ENCODE results near the gene DPM1.

The DPM1 gene

DNA sequence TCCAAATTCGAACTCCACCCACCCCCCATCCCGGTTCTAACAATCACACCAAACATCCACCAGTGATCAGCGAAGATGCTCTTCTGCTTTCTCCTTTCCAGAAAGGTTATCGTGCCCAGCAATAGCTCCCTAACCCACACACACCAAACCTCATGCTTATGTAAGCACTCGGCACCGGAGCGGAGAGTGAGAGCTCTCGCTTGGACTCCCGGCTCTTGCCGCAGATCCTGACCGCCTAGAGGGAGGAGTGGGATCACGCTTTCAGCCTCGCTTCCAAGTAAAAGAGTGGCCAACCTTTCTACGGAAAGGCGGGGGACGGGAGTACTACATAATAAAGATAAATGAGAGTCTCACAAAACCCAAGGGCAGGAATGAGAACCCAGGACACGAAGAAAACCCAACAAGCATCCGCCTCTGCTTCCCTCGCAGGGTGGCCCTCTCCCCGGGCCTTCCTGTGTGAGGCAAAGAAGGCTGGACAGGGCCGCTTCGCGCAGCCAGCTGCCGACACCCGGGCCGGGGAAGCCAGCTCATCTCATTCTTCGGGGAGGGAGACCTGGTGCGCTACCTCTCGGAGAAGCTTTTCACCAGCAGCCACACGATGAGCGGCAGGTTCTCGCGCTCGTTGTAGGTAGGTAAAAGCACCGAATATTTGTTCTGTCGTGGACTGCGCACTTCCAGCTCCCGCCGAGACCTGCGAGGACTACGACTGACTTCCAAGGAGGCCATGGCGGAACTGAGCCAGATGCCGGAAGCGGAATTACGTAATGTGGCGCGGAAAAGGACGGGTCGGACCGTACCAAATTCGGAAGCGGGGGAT lies at the start of gene DPM1:
TSS of gene DPM1 (minus strand) at position 735 of the 817 bp plus-strand sequence. CDS start at position 726, 9 bp downstream.
- DNase-seq (ENCODE audit: low read depth), result peak; percentile 35

DNA sequence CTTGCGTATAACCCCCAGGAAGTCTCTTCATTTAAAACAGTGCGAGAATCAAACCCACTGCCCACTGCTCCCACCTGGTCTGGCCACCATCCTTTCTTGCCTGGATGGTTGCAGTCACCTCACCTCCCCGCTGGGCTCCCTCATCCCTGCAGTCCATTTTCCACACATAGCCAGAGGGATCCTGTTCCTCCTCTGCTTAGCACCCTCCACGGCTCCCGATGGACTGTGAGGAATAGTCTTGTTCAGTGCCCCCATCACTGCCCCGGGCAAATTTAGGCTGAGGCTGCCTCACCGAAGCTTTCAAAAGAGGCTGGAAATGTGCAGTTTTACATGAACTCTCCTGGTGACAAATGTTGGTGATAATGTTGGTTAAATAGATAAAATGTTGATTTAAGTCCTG lies 46.9 kb upstream of the DPM1 start:
- DNase-seq (ENCODE audit: low read depth), result no peak

DNA sequence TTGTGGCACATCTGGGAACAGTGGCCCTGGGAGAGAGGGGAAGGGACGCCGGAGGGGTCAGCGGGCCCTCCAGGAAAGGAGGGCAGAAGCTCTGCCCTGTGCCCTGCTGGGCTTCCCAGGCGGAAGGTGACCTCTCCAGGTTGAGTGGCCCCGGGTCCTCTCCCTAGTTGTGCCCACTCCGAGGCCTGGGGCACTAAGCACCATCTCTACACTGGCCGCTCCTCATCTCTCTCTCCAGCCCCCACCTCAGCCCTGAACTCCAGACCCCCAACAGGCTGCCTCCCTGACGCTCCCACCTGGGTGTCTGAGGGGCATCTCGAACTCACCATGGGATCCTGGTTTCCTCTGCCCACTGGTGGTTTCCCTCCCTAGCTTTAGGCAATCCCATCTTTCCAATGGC lies 46.4 kb upstream of the DPM1 start:
- no peak for DNase-seq (ENCODE audit: low read depth)

DNA sequence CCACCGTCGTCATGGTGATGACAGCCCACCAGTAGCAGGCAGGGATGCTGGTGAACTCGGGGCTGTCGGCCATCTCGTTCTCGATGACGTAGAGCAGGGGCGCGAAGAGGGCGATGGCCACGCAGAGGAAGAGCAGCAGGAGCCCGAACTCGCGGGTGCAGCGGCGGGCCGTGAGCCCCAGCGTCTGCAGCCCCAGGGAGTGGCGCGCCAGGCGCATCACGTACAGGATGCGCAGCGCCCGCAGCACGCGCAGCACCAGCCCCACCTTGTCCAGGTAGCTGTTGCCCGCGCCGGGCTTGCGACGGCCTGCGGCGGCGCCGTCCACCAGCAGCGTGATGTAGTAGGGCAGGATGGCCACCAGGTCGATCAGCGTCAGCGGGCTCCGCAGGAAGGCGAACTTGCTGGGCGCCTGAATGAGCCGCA lies 46.0 kb upstream of the DPM1 start:
- DNase-seq (ENCODE audit: low read depth), result no peak

DNA sequence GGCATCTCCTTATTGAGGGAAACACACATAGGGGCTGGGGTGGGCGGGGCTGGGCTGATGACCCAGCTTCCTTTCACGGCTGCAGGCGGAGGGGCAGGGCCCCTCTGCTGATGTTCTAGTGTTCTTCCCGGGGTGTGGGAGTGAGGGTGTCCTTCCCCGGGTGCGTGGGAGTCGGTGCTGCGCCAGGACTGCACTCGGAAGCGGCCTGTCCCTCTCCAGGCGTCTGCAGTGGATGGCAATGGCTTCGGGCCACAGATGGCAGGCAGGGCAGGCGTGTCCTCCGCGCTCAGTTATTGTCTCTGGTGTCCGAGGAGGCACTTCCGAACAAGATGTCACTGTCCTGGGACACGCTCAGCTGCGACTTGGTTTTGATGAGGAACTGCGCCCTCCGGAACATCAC lies 45.4 kb upstream of the DPM1 start:
- DNase-seq (ENCODE audit: low read depth), result no peak

DNA sequence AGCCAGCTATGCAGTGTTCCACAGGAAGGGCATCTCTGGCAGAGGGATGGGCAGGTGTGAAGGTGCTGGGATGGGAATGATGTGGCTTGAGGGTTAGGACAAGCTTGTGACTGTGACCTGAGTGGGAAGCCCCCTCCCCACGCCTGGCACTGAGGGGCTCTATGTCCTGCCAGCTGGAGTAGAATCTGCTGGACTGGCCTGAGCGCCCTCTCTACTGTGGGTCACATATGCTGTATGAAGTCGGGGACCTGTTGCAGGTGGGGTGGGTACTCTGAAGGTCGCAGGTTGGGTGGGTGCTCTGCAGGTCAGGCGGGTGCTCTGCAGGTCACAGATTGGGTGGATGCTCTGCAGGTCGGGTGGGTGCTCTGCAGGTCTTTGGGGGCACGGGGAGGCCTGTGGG lies 44.3 kb upstream of the DPM1 start:
- DNase-seq (ENCODE audit: low read depth), result no peak

DNA sequence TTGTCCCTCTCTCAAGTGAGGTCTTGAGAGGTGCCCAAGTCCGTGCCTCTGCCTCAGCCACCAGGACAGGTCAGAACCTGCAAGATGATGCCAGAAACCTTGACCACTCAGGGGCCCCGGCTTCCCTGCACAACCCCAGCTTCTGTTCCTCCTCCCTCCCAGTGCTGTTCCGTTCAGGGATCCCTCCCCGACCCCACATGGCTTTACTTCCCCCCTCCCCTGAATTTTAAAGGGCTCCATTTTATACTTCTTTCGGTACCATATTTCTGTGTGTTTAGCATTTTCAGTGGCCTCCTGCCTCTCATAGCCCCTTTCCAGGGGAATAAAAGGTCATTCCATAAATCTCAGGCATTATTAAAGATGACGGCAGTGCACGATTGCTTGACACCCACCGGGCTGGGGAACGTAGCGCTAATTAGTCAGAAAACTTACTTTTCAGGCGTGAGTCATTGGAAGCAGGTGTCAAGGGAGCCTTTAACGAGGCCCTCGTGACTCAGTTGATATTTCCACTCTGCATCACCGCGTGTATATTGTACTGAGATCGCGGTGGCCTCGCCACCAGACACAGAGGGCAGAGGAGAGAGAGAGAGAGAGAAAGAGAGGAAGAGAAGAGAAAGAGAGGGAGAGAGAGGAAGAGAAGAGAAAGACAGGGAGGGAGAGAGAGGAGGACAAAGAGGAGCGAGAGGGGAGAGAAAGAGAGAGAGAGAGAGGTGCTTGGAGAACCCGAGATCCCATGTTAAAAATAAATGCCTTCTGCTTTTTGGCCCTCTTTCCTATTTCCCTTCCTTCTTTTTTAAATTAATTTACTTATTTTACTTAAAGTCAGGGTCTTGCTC lies 43.3 kb upstream of the DPM1 start:
- no peak for DNase-seq (ENCODE audit: low read depth)

DNA sequence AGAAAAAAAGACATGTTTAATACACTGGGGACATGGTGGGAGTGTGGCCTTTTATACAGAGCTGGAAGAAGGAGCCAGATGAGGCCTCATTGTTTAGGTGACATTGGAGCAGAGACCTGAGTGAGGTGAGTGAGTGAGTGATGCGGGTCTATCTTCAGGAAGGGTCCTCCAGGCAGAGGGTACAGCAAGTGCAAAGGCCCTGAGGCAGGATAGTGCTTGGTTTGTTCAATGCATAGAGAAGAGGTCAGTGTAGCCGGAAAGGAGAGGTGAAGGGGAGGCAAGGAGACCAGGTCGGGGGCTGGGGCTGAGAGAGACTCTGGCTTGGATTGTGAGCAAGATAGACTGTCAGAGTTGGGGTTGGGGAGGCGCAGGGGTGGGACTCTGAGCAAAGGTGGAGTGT lies 41.0 kb upstream of the DPM1 start:
- no peak for DNase-seq (ENCODE audit: low read depth)

DNA sequence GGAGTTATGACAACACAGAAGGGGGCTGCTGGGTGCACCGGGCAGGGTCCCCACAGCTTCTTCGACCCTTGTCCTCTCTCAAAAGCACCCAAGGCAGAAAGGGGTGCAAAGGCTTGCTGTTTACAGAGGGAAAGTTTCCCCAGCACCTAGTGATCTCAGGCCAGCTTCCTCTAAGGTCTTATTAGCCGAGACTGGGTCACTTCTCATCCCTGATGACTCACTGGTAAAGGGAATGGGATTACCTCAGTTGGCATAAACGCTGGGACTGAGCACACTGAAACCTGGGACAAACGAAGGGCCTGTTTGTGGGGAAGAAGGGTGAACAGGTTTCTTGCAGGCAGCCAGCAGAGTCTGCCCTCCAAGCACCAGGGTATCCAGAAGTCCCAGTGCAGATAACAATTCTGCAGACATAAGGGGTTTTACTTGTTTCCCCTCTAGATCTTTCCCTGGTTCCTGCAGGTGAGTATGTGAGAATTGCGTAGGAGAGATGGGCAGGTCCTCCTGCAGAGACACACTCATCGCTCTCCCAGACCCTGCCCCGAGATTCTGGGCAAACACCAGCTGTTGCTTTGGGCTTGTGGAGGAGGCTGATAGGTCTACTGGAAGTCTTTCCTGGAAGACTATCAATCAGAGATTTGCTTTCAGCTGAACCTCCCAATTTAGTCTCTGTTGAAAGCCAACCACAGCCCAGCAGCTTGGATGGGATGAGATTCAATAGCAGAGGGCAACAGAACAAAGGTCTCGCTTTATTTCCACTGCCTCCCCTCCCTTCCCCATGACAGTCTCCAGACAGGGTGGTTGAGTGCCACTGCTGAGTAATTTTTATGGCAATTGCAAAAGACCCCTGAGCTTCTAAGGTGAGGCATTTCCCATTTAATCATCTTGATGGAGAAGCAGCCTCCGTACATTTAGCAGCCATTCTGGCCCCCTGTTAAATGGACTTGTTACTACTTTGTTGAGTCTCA lies 38.9 kb upstream of the DPM1 start:
- DNase-seq (ENCODE audit: low read depth), result peak; percentile 32

DNA sequence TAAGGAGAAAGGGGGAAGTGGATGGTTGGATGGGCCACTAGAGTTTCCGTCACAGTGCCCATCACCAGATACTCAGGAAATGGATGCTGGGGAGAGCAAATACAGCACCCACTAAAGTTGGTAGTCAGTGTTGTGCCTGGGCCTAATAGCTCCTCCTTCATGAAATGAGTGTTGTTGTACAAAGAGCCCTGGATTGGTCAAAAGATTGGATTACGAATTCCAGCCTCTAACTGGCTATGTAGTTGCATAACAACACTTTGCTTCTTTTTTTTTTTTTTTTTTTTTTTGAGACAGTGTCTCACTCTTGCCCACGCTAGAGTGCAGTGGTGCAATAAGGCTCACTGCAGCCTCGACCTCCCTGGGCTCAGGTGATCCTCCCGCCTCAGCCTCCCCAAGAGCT lies 37.2 kb upstream of the DPM1 start:
- DNase-seq (ENCODE audit: low read depth), result peak; percentile 58

DNA sequence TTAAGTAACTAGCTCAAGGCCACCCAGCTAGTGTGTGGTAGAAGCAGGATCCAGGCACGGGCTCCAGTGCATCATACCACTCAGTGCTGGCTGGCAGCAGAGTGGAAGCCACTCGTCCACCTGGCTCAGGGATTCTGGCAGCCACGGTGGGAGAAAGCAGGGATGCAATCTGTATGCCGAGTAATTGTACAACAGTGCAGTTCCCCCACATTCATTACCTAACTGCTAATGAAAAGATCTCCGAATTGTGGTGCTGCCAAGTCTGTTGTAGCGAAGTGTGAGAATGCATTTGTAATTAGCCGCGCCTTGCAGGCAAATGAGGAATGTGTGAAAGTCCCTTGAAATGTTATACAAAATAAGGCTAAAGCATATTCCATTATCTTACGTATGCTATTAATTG lies 35.5 kb upstream of the DPM1 start:
- no peak for DNase-seq (ENCODE audit: low read depth)

DNA sequence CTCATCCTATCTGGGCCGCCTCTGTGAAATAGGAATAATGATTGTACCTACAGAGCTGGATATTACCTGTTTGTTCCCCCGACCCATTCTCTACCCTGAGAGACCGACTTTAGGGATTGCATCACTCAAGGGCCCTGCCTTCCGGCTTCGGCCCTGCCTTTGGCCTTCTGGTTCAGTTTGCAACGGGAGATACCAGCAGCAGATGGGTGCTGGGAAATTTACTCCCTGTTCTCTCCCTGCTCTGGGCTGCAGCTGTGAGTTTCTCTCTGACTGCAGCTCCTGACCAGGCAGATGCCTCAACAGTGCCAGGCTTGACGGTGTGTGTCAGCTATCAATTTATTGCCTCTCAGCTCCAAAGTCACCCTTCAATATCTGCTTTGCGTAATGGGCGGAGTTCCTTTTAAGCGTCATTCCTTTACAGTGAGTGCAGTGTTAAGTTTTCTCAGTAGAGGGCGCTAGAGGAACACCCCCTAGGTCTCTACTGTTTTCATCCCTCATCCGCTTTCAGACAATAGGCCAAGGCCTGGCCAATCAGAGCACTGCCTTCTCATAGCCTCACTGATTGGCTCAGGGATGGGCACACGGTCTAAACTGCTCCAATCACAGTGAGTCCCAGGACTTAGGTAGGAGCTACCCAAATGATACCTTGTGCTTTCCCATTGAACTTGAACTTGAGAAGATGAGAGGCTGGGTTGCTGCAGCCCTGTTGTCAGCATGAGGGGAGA lies 34.6 kb upstream of the DPM1 start:
- DNase-seq (ENCODE audit: low read depth), result peak; percentile 88

DNA sequence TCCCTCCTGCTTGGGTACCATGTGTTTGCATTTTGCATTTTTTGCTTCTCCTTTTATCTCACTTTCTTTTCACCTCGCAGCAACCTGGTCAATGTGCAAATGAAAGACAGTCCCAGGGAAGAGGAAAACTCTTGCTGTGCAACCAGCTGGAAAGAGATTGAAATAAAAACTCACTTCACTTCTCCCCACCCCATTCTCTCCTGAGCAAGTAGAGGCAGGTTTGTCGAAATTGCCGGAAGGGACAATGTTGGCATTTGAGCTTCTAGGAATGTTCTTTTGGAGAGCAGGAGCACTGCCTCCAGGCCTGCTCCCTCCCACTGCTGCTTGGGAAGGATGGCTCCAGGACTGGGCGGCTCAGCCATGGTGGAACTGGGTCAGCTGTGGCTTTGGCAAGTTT lies 34.0 kb upstream of the DPM1 start:
- DNase-seq (ENCODE audit: low read depth), result no peak

DNA sequence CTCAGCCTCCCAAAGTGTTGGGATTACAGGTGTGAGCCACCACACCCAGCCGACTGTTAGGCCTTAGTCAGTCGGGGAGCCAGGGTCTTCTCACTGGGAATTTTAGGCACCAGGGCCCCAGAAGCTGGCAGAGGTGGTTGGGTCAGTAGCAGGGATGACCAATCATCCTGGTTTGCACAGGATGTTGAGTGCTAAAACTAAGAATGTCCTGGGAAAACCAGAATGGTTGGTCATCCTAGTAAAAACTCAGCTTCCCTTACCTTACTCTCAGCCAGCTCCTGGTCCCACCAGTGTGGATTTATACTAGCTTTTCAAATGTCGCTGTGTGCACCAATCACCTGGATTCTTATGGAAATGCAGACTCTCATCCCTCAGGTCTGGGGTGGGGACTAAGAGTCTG lies 32.7 kb upstream of the DPM1 start:
- no peak for DNase-seq (ENCODE audit: low read depth)

DNA sequence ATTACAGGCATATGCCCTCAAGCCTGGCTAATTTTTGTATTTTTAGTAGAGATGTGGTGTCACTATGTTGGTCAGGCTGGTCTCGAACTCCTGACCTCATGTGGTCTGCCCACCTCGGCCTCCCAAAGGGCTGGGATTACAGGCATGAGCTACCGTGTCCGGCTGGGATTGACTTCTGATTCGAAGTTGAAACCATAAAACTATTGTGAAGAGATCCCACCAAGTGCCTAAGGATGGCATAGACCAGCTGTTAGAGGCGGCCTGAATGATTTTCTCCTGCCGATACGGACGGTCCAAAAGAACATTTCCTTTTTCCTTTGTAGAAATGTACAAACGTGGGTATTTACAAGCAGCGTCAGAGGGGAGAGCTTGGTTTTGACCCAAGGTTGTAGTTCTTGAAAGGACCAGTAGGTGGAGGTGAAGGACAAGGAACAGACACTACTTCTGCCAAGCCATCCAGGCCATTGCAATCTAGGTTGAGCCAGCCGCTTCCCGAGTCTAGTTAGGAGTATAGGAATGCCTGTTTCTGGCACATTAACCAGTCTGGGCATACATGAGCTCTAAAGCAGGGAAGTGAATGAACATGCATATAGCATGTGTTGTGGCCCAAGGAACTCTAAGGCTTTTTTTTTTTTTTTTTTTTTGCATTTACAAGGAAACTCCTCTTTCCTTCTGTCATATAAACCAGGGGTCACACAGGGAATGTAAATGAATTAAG lies 29.3 kb upstream of the DPM1 start:
- DNase-seq (ENCODE audit: low read depth), result peak; percentile 81

DNA sequence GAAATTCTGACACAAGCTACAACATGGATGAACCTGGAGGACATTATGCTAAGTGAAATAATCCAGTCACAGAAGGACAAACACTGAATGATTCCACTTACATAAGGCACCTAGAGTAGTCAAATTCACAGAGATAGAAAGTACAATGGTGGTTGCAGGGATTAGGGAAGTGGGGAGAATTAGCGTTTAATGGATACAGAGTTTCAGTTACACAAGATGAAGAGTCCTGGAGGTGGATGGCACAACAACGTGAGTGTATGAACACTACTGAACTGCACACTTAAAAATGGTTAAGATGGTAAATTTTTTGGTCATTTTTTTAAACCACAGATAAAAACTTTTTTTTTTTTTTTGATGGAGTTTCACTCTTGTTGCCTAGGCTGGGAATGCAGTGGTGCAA lies 25.0 kb upstream of the DPM1 start:
- DNase-seq (ENCODE audit: low read depth), result no peak

DNA sequence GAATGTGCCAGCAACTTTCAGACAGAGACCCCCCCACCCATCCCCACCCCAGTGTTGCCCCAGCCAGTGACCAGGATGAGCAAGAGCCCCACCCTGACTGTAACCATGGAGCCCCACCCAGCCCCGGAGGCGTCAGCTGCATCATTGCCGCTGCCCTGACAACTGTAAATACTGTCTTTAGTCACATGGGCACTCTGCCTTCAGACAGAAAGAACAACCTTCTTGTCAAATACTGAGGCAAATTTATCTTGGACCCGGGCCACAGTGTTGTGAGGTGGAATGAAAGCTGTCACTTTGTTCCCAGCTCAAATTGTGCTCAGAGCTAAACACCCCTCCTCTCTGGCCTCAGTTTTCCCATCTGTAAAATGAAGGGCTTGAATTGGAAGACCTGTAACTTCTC lies 24.0 kb upstream of the DPM1 start:
- peak; percentile 21 for DNase-seq (ENCODE audit: low read depth)

DNA sequence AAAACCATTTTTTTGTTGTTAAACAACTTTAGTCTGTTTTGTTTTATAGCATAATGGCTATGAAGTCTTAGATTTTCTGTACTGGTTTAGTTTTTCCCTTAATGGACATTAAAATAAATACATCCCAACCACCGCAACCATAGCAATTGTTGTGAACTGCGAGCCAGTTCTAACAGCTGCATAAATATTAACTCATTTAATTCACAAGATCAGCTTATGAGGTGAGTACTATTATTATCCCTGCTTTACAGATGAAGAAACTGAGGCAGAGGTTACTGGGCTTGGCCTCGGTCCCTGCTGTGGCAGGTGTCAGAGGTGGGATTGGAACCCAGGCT lies 23.3 kb upstream of the DPM1 start:
- DNase-seq (ENCODE audit: low read depth), result no peak

DNA sequence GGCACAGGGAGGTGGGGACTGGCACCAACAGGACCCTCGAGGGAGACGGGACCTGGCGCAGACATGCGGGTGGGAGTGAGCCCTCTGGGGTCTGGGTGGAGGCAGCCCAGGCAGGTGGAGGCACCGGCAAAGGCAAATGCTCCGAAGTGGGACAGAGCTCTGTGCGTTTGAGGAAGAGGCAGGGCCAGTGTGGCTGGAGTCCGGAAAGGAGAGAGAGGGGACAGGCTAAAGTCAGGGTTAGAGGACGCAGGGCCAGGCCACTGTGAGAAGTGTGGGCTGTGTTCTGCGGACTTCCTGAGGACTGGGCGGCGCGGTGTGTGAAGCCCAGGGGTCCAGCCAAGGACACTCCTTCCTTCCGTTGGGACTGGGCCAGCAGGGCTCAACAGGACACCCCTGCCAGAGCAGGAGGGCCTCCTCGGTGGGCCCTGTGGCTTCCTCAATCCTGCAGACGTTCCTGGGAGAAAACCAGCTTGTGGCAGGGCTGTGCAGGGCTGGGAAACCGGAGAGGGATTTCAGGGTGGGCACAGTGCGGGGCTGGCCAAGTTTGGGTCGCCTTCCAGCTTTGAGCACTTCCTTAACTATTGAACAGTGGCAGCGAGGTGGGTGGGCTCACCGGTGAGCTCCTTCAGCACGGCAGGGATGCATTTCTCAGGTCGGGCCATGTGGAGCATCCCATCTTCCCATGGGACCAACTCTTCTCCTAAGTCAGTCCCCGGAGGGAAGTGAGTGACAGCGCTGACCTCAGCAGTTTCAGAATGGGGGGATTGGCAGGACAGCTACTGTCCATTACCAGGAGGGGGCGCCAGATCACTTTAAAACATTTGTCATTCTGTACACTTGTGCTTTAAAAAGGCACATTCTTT lies 22.8 kb upstream of the DPM1 start:
- DNase-seq (ENCODE audit: low read depth), result peak; percentile 47

DNA sequence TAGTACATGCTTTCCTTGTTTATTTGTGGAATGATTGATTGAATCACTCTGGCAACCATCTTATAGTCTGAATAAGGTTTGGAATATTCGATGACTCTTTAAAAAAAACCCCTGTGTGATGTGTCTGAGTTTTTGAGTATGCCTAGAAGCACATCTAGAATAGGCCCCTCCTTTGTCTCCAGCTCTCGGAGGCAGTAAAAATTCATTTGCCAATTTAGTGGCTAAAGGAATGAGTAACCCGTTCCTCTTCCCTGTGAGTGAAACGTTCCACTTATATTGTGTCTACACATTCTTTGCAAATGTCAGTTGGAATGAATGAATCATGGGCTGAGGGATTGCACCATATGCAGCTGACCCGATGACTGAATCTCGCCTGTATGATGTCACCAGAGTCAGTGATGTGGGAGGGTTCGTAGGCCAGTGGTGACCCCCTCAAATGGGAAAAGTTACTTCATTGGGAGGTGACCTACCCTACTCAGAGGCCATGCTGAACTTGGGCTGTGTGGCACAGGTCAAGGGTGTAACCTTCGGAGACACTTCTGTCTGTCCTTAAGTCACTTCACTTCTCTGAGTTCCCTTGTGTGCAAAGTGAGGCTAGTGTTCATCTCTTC lies 21.8 kb upstream of the DPM1 start:
- DNase-seq (ENCODE audit: low read depth), result peak; percentile 99

All from amniotic epithelial cell (primary cell).